SK-N-MC (cell line): ENCODE measurements around the gene BCORL1.

Source experiments
- EZH2 ChIP-seq: fragments of 200-600 bp; sonication (generic); IDR thresholded peaks from one replicate; pipeline ENCODE4 v1.6.1; 2017; ENCODE audit warnings: antibody characterized with exemption
- FOXP2 ChIP-seq: optimal IDR thresholded peaks from 2 replicates; pipeline ENCODE3; 2011; ENCODE audit warnings: mild to moderate bottlenecking, moderate library complexity; ENCODE audit not compliant: insufficient read depth; ENCODE audit errors: extremely low read length, control extremely low read depth
- POLR2AphosphoS5 ChIP-seq: IDR thresholded peaks from 2 replicates; pipeline ENCODE4 v1.6.1; 2012; ENCODE audit warnings: mild to moderate bottlenecking, low read depth, low read length, borderline replicate concordance

DNA sequence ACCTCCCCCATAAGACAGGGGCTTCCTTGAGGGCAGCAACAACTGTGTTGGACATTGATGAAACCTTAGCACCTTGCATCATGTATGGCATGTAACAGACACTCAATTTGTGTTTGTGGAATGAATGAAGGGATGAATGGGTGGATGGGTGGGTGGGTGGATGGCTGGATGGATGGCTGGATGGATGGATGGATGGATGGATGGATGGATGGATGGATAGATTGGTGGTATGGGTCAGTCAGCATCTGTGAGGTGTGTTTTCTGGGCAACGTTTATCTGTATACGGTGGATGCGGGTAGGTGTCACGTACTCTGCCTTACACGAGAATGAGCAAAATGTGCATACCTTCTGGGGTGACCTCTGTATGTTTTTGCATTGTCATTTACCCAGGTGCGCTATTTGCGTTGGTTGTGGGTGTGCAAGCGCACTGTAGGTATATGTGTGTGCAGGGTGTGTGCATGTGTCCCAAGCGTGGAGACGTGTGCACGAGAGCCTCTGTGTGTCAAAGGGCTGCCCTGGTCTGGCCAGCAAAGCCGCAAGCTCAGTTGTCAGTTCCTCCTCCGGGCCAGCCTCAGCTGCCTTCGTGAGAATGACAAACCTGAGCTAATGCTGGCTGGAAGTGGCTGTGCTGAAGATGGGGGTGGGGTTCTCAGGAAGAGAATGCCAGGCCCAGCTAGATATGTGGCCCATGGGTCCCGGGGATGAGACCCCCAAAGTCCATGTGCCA, 101.4 kb downstream of the BCORL1 start:
- TF ChIP-seq EZH2: no peak
- no peak for TF ChIP-seq POLR2AphosphoS5
- TF ChIP-seq FOXP2: no peak
